GM10266 (cell line): Measurements from ENCODE around the gene XKR7.

Experiments used
- DNase-seq: peaks from one replicate; pipeline ENCODE4 v3.0.0; 2012; ENCODE audit errors: extremely low spot score
- TF ChIP-seq, protein P1 (sequence below): IDR thresholded peaks from 2 replicates; pipeline ENCODE4 v1.5.1; 2012; ENCODE audit warnings: mild to moderate bottlenecking, low read depth; ENCODE audit not compliant: control insufficient read depth, insufficient read depth; ENCODE audit errors: missing control alignments

Gene XKR7

DNA sequence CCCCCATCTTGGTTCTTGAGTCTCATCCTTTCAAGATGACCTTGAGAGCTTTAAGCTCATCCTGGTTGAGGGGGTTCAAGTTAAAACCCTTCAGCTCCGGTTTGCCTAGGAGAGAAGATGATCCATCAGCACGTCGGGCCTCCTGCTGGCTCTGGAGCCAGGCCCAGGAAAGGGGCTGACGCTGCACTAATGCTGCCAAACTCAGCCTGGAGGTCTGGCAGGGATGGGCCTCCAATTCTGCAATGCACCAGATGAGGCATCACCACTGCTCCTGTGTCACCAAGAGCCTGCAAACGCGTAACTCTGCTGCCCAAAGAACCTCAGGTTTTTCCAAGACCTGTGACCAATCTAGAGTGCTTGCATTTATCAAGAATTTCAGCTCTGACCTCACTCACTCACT is 22.2 kb upstream of the XKR7 start:
- DNase-seq: no peak
- TF ChIP-seq, protein P1, sequence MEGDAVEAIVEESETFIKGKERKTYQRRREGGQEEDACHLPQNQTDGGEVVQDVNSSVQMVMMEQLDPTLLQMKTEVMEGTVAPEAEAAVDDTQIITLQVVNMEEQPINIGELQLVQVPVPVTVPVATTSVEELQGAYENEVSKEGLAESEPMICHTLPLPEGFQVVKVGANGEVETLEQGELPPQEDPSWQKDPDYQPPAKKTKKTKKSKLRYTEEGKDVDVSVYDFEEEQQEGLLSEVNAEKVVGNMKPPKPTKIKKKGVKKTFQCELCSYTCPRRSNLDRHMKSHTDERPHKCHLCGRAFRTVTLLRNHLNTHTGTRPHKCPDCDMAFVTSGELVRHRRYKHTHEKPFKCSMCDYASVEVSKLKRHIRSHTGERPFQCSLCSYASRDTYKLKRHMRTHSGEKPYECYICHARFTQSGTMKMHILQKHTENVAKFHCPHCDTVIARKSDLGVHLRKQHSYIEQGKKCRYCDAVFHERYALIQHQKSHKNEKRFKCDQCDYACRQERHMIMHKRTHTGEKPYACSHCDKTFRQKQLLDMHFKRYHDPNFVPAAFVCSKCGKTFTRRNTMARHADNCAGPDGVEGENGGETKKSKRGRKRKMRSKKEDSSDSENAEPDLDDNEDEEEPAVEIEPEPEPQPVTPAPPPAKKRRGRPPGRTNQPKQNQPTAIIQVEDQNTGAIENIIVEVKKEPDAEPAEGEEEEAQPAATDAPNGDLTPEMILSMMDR: no peak

DNA sequence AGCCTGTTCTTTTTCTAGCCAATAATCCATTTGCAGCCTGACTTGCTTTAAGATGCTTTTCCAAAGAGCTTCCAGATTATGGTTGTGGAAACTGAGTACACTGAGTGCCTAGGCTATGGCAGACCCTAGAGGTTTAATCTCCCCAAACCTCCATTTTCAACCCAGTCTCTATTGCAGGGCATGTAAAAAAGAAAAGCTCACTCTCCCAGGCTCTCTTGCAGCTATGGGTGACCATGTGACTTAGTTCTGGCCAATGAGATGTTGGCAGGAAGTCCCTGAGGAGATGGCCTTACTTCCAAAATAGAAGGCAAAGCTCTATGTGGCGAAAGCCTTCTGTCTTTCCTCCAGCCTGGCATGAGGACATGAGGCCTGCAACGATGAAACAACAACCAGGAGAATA is 19.9 kb upstream of the XKR7 start:
- no peak for DNase-seq
- TF ChIP-seq, protein P1: no peak

DNA sequence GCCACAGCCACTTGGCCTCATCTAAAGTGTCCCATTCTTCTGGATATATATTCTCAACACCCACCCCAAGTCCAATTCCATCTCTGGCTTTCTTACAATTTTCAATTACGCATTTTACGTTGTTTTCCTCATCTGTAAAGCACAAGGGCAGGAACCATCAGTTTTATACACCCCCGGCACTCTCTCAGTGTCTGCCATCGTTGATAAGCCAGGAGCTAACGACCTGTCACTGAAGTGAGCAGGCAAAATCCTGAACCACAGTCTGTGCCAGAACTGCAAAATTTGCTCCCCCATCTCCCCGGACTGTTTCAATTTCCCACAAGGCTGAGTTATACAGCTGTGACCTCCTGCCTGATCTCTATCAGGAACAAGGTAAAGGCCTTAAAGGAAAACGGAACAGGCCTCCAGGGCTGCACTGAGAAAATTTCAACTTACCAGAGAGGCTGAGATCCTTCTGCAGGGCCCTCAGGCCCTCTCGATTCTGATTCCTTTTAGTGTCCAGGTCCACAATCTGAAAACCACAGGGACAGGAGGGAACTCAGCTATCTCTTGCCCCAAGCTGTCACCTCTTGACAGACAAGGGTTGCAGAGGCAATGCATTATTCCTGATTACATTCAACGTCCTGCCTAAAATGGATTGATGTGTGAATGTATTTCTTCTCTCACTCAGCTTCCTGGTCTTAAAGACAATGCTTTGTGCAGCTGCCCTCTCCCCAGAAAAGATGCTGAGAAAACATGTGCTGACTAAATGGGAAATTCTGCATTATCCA is 17.9 kb upstream of the XKR7 start:
- DNase-seq: no peak
- TF ChIP-seq, protein P1: no peak

DNA sequence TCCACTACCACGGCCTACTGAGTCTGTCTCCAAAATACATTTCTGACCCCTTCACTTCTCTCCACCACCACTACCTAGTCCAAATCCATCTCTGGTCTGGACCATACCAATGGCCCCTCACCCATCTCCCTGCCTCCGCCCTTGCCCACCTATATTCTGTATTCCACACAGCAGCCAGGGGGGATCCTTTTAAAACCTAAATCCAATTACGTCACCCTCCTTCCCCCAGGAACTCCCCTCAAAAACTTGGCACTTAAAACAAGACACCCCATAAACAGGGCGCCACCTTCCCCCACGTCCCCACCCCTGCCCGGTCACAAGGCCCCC is 16.8 kb upstream of the XKR7 start:
- no peak for DNase-seq
- TF ChIP-seq, protein P1: no peak

DNA sequence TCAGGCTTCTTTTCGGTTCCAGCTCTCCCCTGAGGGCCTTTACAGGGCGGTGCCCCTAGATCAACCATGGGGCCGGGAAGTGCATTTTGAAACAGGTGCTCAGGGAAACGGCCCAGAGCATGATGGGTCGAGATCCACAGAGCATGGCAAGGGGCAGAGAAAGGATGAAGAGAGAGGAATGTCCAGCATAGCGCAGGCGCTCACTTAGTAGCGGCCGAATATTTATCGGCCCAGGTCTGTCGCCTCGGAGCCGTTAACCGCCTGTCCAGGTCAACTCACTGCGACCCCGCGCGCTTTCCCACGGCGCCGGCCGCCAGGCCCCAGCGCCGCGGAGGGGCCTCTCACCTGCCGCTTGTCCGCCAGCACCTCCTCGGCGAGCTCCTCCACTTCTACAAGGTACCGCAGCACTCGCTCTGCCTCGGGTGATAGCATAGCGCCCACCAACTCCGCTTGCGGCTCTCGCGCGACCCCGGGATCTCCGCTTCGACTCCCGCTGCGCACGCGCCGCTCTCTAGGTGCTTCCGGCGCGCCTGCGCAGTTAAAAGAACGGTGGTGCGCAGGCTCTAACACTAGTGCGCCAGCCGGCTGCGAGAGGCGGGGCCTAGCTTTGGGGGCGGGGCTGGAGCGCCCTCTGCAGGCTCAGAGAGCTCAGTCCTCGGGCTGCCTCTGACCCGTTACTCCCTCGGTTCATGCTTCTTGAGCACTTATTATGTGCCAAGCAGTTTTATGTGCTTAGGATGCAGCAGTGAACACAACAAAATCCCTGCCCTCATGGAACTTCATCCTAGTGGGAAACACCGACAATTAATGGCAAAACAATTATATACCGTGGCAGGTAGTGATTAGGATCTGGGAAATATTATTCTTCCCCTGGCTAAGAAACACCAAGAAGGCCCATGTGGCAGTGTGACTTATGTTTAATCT is 16.2 kb upstream of the XKR7 start, which contains the start of gene PDRG1:
PDRG1 (minus strand) TSS at position 517 of the 924 bp plus-strand sequence; CDS start at position 432, 85 bp downstream.
- DNase-seq: peak; percentile 95
- TF ChIP-seq, protein P1: peak; percentile 94

DNA sequence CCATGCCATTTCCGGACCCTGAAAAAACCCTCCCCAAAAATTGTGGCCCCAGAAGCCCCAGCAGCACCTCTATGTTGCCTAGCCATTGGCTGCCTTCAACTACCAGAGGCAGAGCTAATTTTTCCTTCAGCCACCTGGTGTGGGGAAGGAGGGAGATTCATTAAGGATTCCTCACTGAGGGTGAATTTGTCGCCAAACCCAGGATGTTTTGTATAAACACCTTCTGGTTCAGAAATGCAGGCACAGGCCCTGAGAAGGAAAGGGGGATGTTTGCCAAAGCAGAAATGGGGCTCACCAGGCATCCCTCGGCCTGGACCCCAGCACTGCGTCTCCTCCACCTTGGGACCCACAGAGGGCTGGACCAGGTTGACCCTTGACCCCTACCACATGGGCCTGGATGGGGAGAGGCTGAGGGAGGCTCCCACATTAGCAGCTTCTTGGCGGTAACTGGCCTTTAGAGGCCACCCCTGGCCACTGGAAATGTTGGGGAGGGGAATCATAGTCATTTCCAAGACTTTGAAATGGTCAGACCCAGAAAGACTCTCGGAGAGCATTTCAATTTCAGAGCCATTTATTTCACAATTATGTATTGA is 14.3 kb upstream of the XKR7 start:
- no peak for DNase-seq
- TF ChIP-seq, protein P1: no peak
